Mucosa of descending colon (tissue), 3 donors: ENCODE data around the gene RNF144B. TPM values are rescaled to one million over a fixed set of nuclear protein-coding genes. Genes with fewer than 3 reads are reported as not detected.

Experiments used
- ATAC-seq: fragments of 200-7000 bp; cut with Tn5 transposase; one replicate; pipeline ENCODE4 v1.9.1; 2020; ENCODE audit warnings: mild to moderate bottlenecking, moderate library complexity
- DNase-seq, 3 donors: peaks; one replicate each; pipeline ENCODE4 v3.0.0-alpha.2; 2020
- H3K36me3 ChIP-seq: fragments of 200-600 bp; one replicate; pipeline ENCODE4 v1.8.0; 2021; ENCODE audit warnings: low read depth, mild to moderate bottlenecking
- H3K4me1 ChIP-seq: fragments of 200-600 bp; one replicate; pipeline ENCODE4 v1.8.0; 2021; ENCODE audit warnings: low read depth, mild to moderate bottlenecking
- H3K4me3 ChIP-seq: fragments of 200-600 bp; one replicate; pipeline ENCODE4 v1.8.0; 2021; ENCODE audit warnings: mild to moderate bottlenecking
- H3K9me3 ChIP-seq: fragments of 200-600 bp; one replicate; pipeline ENCODE4 v1.8.0; 2021; ENCODE audit warnings: mild to moderate bottlenecking
- CTCF ChIP-seq: fragments of 200-600 bp; IDR thresholded peaks from one replicate; pipeline ENCODE4 v1.8.0; 2022; ENCODE audit warnings: antibody characterized with exemption, mild to moderate bottlenecking
- intact Hi-C, 2 donors: fragments of 100-400 bp; cut with DNase I in 1 of 2; cut with micrococcal nuclease in 1 of 2; formaldehyde crosslinking; loops; one replicate each; pipeline versions ENCODE4 v1.11.0 to v1.11.1; 2022; cut with DNase I, micrococcal nuclease
- total RNA-seq, 3 donors: library from RNA; stranded (reverse); fragmentation: NEBNext Ultra II Directional in 2 of 3; extraction: Animal tissue kit (Norgen Biotek cat#: 25700) in 2 of 3; gene quantifications; one replicate each; pipeline versions ENCODE4 v1.2.1 to v1.2.4, GENCODE V29; 2021 to 2023
- donor health status: DM: no; HTN: no; CAD: no; lungs with moderate emphysema.
- donor health status: DM: no; HTN: no; CAD: no.
- donor health status: DM: no; HTN: yes; CAD: no.

RNF144B gene
- total RNA-seq, 3 donors from 2014 or later: 5.9 to 8.7 (median 8.0) TPM

- H3K4me3 ChIP-seq: no peak overlapping the region
- no peak for TF ChIP-seq CTCF
- intact Hi-C loops: no loop called here
- H3K4me1 ChIP-seq: no peaks in the 10 kb centered on the region
- no peaks in the 10 kb centered on the region for H3K36me3 ChIP-seq
- ATAC-seq (no peak), DNase-seq (no peak)
- no peaks in the 10 kb centered on the region for H3K9me3 ChIP-seq
Observed at GRCh38 chr6:18511211-18511610, 124.1 kb downstream of the RNF144B start.

GRCh38 chr6:18513253-18513798 lies 126.2 kb downstream of the RNF144B start:
- DNase-seq (no peak), ATAC-seq (no peak)
- H3K36me3 ChIP-seq: no peaks in the 10 kb centered on the region
- intact Hi-C loops: no loop called here
- H3K9me3 ChIP-seq: no peaks in the 10 kb centered on the region
- no peaks in the 10 kb centered on the region for H3K4me1 ChIP-seq
- TF ChIP-seq CTCF: no peak
- no peak overlapping the region for H3K4me3 ChIP-seq

- H3K4me1 ChIP-seq: no peaks in the 10 kb centered on the region
Observed at GRCh38 chr6:18514180-18514579, 127.0 kb downstream of the RNF144B start.

GRCh38 chr6:18515767-18516166 lies 128.6 kb downstream of the RNF144B start:
- no peak overlapping the region for H3K4me3 ChIP-seq
- TF ChIP-seq CTCF: no peak
- no peaks in the 10 kb centered on the region for H3K4me1 ChIP-seq
- no peaks in the 10 kb centered on the region for H3K36me3 ChIP-seq
- no peak for DNase-seq
- no peak for ATAC-seq
- H3K9me3 ChIP-seq: no peaks in the 10 kb centered on the region
- intact Hi-C loops: no loop called here

More at GRCh38 chr6:18514180-18514579, 127.0 kb downstream of the RNF144B start:
- no peak for ATAC-seq
- Histone ChIP-seq H3K36me3 (no peaks in the 10 kb centered on the region), H3K4me3 (no peak overlapping the region), H3K9me3 (no peaks in the 10 kb centered on the region)
- no peak for DNase-seq
- intact Hi-C loops: no loop called here
- TF ChIP-seq CTCF: no peak

Other genes with a start within 250 kb of the RNF144B start
- 10 to 100 TPM; 28.7 to 68.8 (median 50.5) TPM for gene TPMT, start 232.3 kb upstream of the RNF144B start, total RNA-seq
- gene KDM1B, start 231.9 kb upstream of the RNF144B start, total RNA-seq: 10 to 100 TPM; 34.6 to 47.4 (median 37.6) TPM
- gene DEK, start 122.8 kb upstream of the RNF144B start, total RNA-seq: 100 to 1,000 TPM in 1 of 3 donors, 10 to 100 TPM in 2; 75.6 to 123 (median 85.0) TPM